HCT116 (cell line): Measurements from ENCODE around the gene TRPM5. TPM values are rescaled to one million over a fixed set of nuclear protein-coding genes. Genes with fewer than 3 reads are reported as not detected.

Experiments
- ATAC-seq: fragments of 200-7000 bp; cut with Tn5 transposase; 2 replicates; pipeline ENCODE4 v1.9.1; 2020; ENCODE audit warnings: mild to moderate bottlenecking, moderate library complexity
- BruUV-seq: library from RNA; stranded (reverse); fragments of 400-500 nt; replicated peaks from 2 replicates; lab custom pipeline; 2021; lab: Mats Ljungman, UMichigan
- CTCF ChIA-PET: fragments of 300-600 bp; sonication (Branson Sonifier 250); formaldehyde crosslinking; loops from one replicate; lab custom pipeline; 2021; ENCODE audit warnings: antibody characterized with exemption; lab: Charles Lee
- POLR2A ChIA-PET: fragments of 300-600, 350-600 bp; sonication (Branson Sonifier 250); formaldehyde crosslinking; loops from one replicate; lab custom pipeline; 2021; ENCODE audit warnings: antibody characterized with exemption; lab: Charles Lee
- RAD21 ChIA-PET, 2 experiments: fragments of 300-600 bp; sonication (Branson Sonifier 250); formaldehyde crosslinking; loops; one replicate each; lab custom pipeline; 2023; ENCODE audit warnings: low total read pairs in 2 of 2; ENCODE audit not compliant: uncharacterized antibody in 2 of 2, unreplicated experiment in 2 of 2, low non-redundant PET in 1 of 2; lab: Charles Lee
- DNase-seq: peaks from one replicate; pipeline ENCODE4 v3.0.0-alpha.2; 2010; ENCODE audit warnings: low read depth, low spot score
- H2AFZ ChIP-seq: fragments of 200-600 bp; shearing (Covaris generic), sonication (generic); 2 replicates; pipeline ENCODE4 v1.6.1; 2017; ENCODE audit warnings: low read depth, mixed run types, mixed read lengths, antibody characterized with exemption, low read length; ENCODE audit not compliant: poor library complexity, severe bottlenecking
- H3K27ac ChIP-seq: 2 replicates; pipeline ENCODE4 v1.5.1; 2012; ENCODE audit warnings: low read depth, low read length
- H3K27me3 ChIP-seq: fragments of 200-600 bp; sonication (generic); 2 replicates; pipeline ENCODE4 v1.6.1; 2016; ENCODE audit warnings: mixed run types, low read length, mixed read lengths; ENCODE audit not compliant: insufficient read depth
- H3K36me3 ChIP-seq, 2 experiments: fragments of 200-500 bp in 1 of 2; fragments of 200-600 bp in 1 of 2; sonication (Bioruptor generic) in 1 of 2; sonication (generic) in 1 of 2; 2 replicates each; pipeline versions ENCODE4 v1.5.1 to v1.6.1; 2014 to 2016; ENCODE audit warnings: low read length in 2 of 2, inconsistent platforms in 1 of 2, mixed read lengths in 1 of 2, mixed run types in 1 of 2; ENCODE audit not compliant: insufficient read depth in 2 of 2, control insufficient read depth in 1 of 2
- H3K4me1 ChIP-seq, 2 experiments: fragments of 200-600 bp in 1 of 2; sonication (generic) in 1 of 2; 2 replicates each; pipeline versions ENCODE4 v1.5.1 to v1.6.1; 2012 to 2017; ENCODE audit warnings: low read length in 2 of 2, inconsistent platforms in 1 of 2, mild to moderate bottlenecking in 1 of 2, mixed read lengths in 1 of 2, mixed run types in 1 of 2, moderate library complexity in 1 of 2; ENCODE audit not compliant: insufficient read depth in 2 of 2, control insufficient read depth in 1 of 2
- H3K4me2 ChIP-seq: fragments of 200-600 bp; sonication (generic); 2 replicates; pipeline ENCODE4 v1.6.1; 2017; ENCODE audit warnings: mixed run types, low read length, mixed read lengths
- H3K4me3 ChIP-seq, 2 experiments: fragments of 200-600 bp in 1 of 2; sonication (generic) in 1 of 2; replicated peaks in 1 of 2; 2 replicates each; pipeline ENCODE4 v1.5.1; 2011 to 2016; ENCODE audit warnings: low read length in 2 of 2, control low read depth in 1 of 2, low read depth in 1 of 2, mild to moderate bottlenecking in 1 of 2, mixed read lengths in 1 of 2, mixed run types in 1 of 2
- H3K79me2 ChIP-seq: fragments of 200-600 bp; sonication (generic); 2 replicates; pipeline ENCODE4 v1.6.1; 2017; ENCODE audit warnings: mild to moderate bottlenecking, mixed run types, low read length, moderate library complexity, mixed read lengths; ENCODE audit not compliant: insufficient read depth
- H3K9ac ChIP-seq: fragments of 200-600 bp; sonication (generic); 2 replicates; pipeline ENCODE4 v1.6.1; 2016; ENCODE audit warnings: low read length, mixed read lengths
- H3K9me2 ChIP-seq: fragments of 200-600 bp; sonication (generic), shearing (Covaris generic); 2 replicates; pipeline ENCODE4 v1.6.1; 2017; ENCODE audit warnings: mixed run types, mild to moderate bottlenecking, moderate library complexity; ENCODE audit not compliant: insufficient read depth
- H3K9me3 ChIP-seq, 2 experiments: fragments of 200-500 bp in 1 of 2; fragments of 200-600 bp in 1 of 2; sonication (Bioruptor generic) in 1 of 2; sonication (generic) in 1 of 2; 2 replicates each; pipeline ENCODE4 v1.6.1; 2014 to 2017; ENCODE audit warnings: low read length in 2 of 2, mixed read lengths in 2 of 2, inconsistent platforms in 1 of 2, low read depth in 1 of 2, mild to moderate bottlenecking in 1 of 2, mixed run types in 1 of 2, moderate library complexity in 1 of 2; ENCODE audit not compliant: control insufficient read depth in 1 of 2, insufficient read depth in 1 of 2
- H4K20me1 ChIP-seq: fragments of 200-600 bp; sonication (generic), shearing (Covaris generic); 2 replicates; pipeline ENCODE4 v1.6.1; 2017; ENCODE audit warnings: mixed run types, mild to moderate bottlenecking, moderate library complexity; ENCODE audit not compliant: insufficient read depth
- ATF3 ChIP-seq: IDR thresholded peaks from 2 replicates; pipeline ENCODE4 v1.6.1; 2012
- CBX3 ChIP-seq: IDR thresholded peaks from 2 replicates; pipeline ENCODE4 v1.6.1; 2012; ENCODE audit warnings: low read depth
- CEBPB ChIP-seq: IDR thresholded peaks from 2 replicates; pipeline ENCODE4 v1.6.1; 2012; ENCODE audit warnings: low read depth
- CTCF ChIP-seq, 3 experiments: fragments of 200-600 bp in 1 of 3; sonication (generic) in 1 of 3; IDR thresholded peaks in 2 of 3; conservative IDR thresholded peaks in 1 of 3; 2 replicates each; pipeline ENCODE4 v1.5.1; 2012 to 2017; ENCODE audit warnings: low read depth in 2 of 3, low read length in 2 of 3, antibody characterized with exemption in 1 of 3, borderline replicate concordance in 1 of 3, control low read depth in 1 of 3, mild to moderate bottlenecking in 1 of 3, mixed read lengths in 1 of 3, mixed run types in 1 of 3, moderate library complexity in 1 of 3; ENCODE audit not compliant: insufficient read depth in 1 of 3
- EZH2 ChIP-seq: fragments of 200-600 bp; sonication (generic); IDR thresholded peaks from 2 replicates; pipeline ENCODE4 v1.6.1; 2017; ENCODE audit warnings: antibody characterized with exemption, mixed run types
- EZH2phosphoT487 ChIP-seq: fragments of 200-600 bp; IDR thresholded peaks from 2 replicates; pipeline ENCODE4 v1.6.1; 2018; ENCODE audit warnings: antibody characterized with exemption, borderline replicate concordance
- JUND ChIP-seq: IDR thresholded peaks from 2 replicates; pipeline ENCODE4 v1.6.1; 2012
- MAX ChIP-seq: IDR thresholded peaks from 2 replicates; pipeline ENCODE4 v1.6.1; 2012
- POLR2A ChIP-seq: IDR thresholded peaks from 2 replicates; pipeline ENCODE4 v1.7.0; 2011; ENCODE audit warnings: borderline replicate concordance; ENCODE audit not compliant: insufficient read depth, insufficient read length; ENCODE audit errors: extremely low read depth
- POLR2AphosphoS5 ChIP-seq: IDR thresholded peaks from 2 replicates; pipeline ENCODE4 v1.6.1; 2011; ENCODE audit warnings: mild to moderate bottlenecking, low read depth, low read length, moderate library complexity
- REST ChIP-seq: IDR thresholded peaks from 2 replicates; pipeline ENCODE4 v1.6.1; 2012; ENCODE audit warnings: low read depth
- SP1 ChIP-seq: IDR thresholded peaks from 2 replicates; pipeline ENCODE4 v1.6.1; 2012; ENCODE audit warnings: low read depth
- SRF ChIP-seq: IDR thresholded peaks from 2 replicates; pipeline ENCODE4 v1.6.1; 2012; ENCODE audit warnings: low read depth
- YY1 ChIP-seq: IDR thresholded peaks from 2 replicates; pipeline ENCODE4 v1.6.1; 2011; ENCODE audit warnings: low read length, low read depth, moderate library complexity, mild to moderate bottlenecking; ENCODE audit not compliant: insufficient replicate concordance; ENCODE audit errors: extremely low read depth
- ZFX ChIP-seq: fragments of 450-650 bp; IDR thresholded peaks from 2 replicates; pipeline ENCODE4 v1.6.1; 2017
- ZNF274 ChIP-seq: fragments of 200-500 bp; sonication (Bioruptor generic); IDR thresholded peaks from 2 replicates; pipeline ENCODE4 v1.6.1; 2014; ENCODE audit warnings: mild to moderate bottlenecking, low read depth, low read length, inconsistent platforms
- intact Hi-C: fragments of 100-400 bp; cut with micrococcal nuclease; formaldehyde crosslinking; loops from 2 replicates; pipeline ENCODE4 v1.10.0; 2022
- total RNA-seq: library from RNA; stranded (reverse); gene quantifications from one replicate; pipeline ENCODE4 v1.2.1, GENCODE V29; 2021; ENCODE audit not compliant: unreplicated experiment

The TRPM5 gene
- total RNA-seq, 1 experiment from 2014 or later: 0.07 TPM

GRCh38 chr11:2395211-2395730 is 49.0 kb downstream of the TRPM5 start:
- no peaks in the 10 kb centered on the region for H4K20me1 ChIP-seq
- DNase-seq (no peak), ATAC-seq (no peak)
- H3K79me2 ChIP-seq: peaks cover 42% of the 10 kb centered on the region
- no TSS peak for BruUV-seq
- H3K9ac ChIP-seq: no peak overlapping the region
- no peak overlapping the region for H3K27ac ChIP-seq
- no peak overlapping the region for H3K4me2 ChIP-seq
- intact Hi-C loops: no loop called here
- H3K4me3 ChIP-seq: no peak overlapping the region
- no peak overlapping the region for H2AFZ ChIP-seq
- no peaks in the 10 kb centered on the region for H3K9me3 ChIP-seq
- no peaks in the 10 kb centered on the region for H3K9me2 ChIP-seq
- peaks cover 13 to 24% of the 10 kb centered on the region in 2 experiments for H3K4me1 ChIP-seq
- no peaks in the 10 kb centered on the region for H3K27me3 ChIP-seq
- ChIA-PET RAD21 (no interaction called here), CTCF (no interaction called here), POLR2A (no interaction called here)
- peaks cover 13 to 15% of the 10 kb centered on the region in 2 experiments; a peak in 3 of 4 replicates for H3K36me3 ChIP-seq
- TF ChIP-seq ZNF274 (no peak), JUND (no peak), EZH2 (no peak), CTCF (IDR thresholded peaks at IDR 0.05 in 2 of 3, conservative IDR thresholded peaks at IDR 0.05 in 1 of 3; ENCODE audit: borderline replicate concordance in 1 of 3, insufficient read depth in 1 of 3, low read depth in 2 of 3, low read length in 2 of 3) (no peak), YY1 (no peak), ATF3 (no peak), CEBPB (no peak), CBX3 (no peak)

DNA sequence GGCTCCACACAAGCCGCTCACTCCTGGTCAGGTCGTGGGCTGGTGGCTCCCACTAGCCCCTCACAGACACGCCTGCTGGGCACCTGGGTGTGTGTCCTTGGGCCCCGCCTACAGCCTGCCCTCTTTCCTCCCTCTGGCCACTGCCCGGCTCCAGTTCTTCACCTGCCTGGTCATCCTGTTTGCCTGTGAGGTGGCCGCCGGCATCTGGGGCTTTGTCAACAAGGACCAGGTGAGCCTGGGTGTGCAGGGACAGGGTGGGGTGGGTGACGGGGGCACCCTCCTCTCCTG is 49.6 kb downstream of the TRPM5 start:
- Histone ChIP-seq H3K27me3 (no peaks in the 10 kb centered on the region), H4K20me1 (no peaks in the 10 kb centered on the region), H3K9me3 (no peaks in the 10 kb centered on the region), H3K9ac (no peak overlapping the region), H3K4me3 (no peak overlapping the region), H3K36me3 (peaks cover 13 to 15% of the 10 kb centered on the region in 2 experiments; a peak in 3 of 4 replicates), H3K79me2 (peaks cover 47% of the 10 kb centered on the region), H2AFZ (no peak overlapping the region), H3K27ac (no peak overlapping the region), H3K9me2 (no peaks in the 10 kb centered on the region), H3K4me1 (peaks cover 16 to 29% of the 10 kb centered on the region in 2 experiments), H3K4me2 (no peak overlapping the region)
- no peak for ATAC-seq
- ChIA-PET RAD21 (no interaction called here), CTCF (no interaction called here), POLR2A (no interaction called here)
- no peak for DNase-seq
- intact Hi-C loops: no loop called here
- BruUV-seq: no TSS peak
- TF ChIP-seq POLR2A (no peak), POLR2AphosphoS5 (no peak), MAX (no peak), YY1 (no peak), ZFX (no peak), SP1 (no peak), SRF (no peak), CBX3 (no peak), ATF3 (no peak), CEBPB (no peak), ZNF274 (no peak), REST (no peak), EZH2phosphoT487 (no peak)
